Tibial artery (tissue), 4 donors: ENCODE data around the gene LCN2.

Experiments
- DNase-seq, 2 donors: peaks; one replicate each; pipeline ENCODE4 v3.0.0-alpha.2; 2019
- H3K27ac ChIP-seq, 2 donors: fragments of 200-600 bp; sonication (generic) in 1 of 2; 1 replicate in 1 of 2; 2 replicates in 1 of 2; pipeline ENCODE4 v1.5.1; 2018 to 2019; ENCODE audit warnings: mild to moderate bottlenecking in 1 of 2
- H3K27me3 ChIP-seq, 2 donors: fragments of 200-600 bp; sonication (generic) in 1 of 2; one replicate each; pipeline versions ENCODE4 v1.5.1 to v1.6.0; 2016 to 2019
- H3K36me3 ChIP-seq, 3 donors: fragments of 200-600 bp; sonication (generic) in 2 of 3; one replicate each; pipeline ENCODE4 v1.5.1; 2016 to 2019; ENCODE audit warnings: mild to moderate bottlenecking in 2 of 3
- H3K4me1 ChIP-seq, 4 donors: fragments of 200-600 bp; sonication (generic) in 2 of 4; 1 replicate in 3 of 4; 2 replicates in 1 of 4; pipeline ENCODE4 v1.5.1; 2016 to 2019
- H3K4me3 ChIP-seq, 2 donors: fragments of 200-600 bp; sonication (generic) in 1 of 2; 1 replicate in 1 of 2; 2 replicates in 1 of 2; pipeline ENCODE4 v1.5.1; 2018 to 2019; ENCODE audit warnings: mild to moderate bottlenecking in 2 of 2
- H3K9me3 ChIP-seq, 3 donors: fragments of 200-600 bp; sonication (generic) in 1 of 3; one replicate each; pipeline ENCODE4 v1.5.1; 2016 to 2019
- intact Hi-C: fragments of 100-400 bp; cut with DNase I; formaldehyde crosslinking; loops from one replicate; pipeline ENCODE4 v1.15.0; 2023; ENCODE audit warnings: low total_unique reads
- TF ChIP-seq, protein P1 (sequence below), 2 experiments: fragments of 200-600 bp in 1 of 2; fragments of 450-650 bp in 1 of 2; IDR thresholded peaks; one replicate each; pipeline ENCODE4 v1.5.1; 2017 to 2019; ENCODE audit warnings: antibody characterized with exemption in 2 of 2, mild to moderate bottlenecking in 1 of 2, moderate library complexity in 1 of 2

Gene LCN2

DNA sequence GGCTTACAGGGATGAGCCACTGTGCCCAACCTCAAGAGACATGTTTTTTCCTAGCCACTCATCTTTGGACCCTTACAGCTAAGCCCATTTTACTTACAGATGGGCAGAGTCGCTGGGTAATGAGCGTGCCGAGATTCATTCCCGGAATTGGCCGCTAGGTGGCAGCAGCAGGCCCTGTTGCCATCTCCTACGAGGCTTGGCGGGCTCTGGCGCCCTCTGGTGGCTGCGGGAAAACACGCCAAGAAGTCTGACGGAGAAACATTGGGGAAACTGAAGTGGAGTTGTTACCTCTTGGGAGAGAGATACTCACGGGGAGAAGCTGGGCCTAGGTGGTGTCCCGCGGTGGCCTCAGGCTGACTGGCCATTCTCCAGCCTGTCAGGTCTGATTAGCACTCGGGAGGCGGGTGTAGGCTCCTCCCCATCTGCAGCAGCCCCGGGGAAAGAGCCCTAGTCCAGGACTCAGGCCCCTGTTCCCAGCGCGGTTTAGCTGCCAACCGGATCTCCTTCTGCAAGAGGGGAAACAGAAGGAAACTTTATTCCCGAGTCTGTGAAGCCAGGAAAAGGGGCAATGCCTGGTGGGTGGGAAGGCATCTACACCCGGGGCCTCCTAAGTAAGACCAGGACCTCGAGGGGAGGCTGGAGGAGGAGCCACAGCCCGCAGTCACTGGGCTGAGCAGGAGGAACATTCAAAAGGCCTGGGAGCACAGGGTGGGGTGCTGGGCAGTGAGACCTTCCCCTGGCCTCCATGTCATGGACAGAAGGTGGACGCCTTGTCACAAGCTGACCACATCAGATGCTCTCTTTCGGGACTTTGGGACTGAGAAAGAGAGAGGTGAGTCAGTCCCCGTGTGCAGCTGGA is 31.4 kb upstream of the LCN2 start:
- TF ChIP-seq, protein P1, sequence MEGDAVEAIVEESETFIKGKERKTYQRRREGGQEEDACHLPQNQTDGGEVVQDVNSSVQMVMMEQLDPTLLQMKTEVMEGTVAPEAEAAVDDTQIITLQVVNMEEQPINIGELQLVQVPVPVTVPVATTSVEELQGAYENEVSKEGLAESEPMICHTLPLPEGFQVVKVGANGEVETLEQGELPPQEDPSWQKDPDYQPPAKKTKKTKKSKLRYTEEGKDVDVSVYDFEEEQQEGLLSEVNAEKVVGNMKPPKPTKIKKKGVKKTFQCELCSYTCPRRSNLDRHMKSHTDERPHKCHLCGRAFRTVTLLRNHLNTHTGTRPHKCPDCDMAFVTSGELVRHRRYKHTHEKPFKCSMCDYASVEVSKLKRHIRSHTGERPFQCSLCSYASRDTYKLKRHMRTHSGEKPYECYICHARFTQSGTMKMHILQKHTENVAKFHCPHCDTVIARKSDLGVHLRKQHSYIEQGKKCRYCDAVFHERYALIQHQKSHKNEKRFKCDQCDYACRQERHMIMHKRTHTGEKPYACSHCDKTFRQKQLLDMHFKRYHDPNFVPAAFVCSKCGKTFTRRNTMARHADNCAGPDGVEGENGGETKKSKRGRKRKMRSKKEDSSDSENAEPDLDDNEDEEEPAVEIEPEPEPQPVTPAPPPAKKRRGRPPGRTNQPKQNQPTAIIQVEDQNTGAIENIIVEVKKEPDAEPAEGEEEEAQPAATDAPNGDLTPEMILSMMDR (IDR thresholded peaks at IDR 0.05), result peak; percentile 100
- H3K27ac ChIP-seq, result no peak overlapping the region
- no peaks in the 10 kb centered on the region for H3K9me3 ChIP-seq
- DNase-seq, result peak; percentile 88 to 94
- H3K36me3 ChIP-seq, result peaks cover 8 to 53% (median 34%) of the 10 kb centered on the region in 3 donors
- intact Hi-C loops, result loop anchor here (5.0 kb wide), 1 partner anchor 176 kb away; no protein-coding TSS in a partner anchor
- peaks cover 0 to 8% (median 4%) of the 10 kb centered on the region in 4 donors for H3K4me1 ChIP-seq
- no peaks in the 10 kb centered on the region for H3K27me3 ChIP-seq
- H3K4me3 ChIP-seq, result no peak overlapping the region

DNA sequence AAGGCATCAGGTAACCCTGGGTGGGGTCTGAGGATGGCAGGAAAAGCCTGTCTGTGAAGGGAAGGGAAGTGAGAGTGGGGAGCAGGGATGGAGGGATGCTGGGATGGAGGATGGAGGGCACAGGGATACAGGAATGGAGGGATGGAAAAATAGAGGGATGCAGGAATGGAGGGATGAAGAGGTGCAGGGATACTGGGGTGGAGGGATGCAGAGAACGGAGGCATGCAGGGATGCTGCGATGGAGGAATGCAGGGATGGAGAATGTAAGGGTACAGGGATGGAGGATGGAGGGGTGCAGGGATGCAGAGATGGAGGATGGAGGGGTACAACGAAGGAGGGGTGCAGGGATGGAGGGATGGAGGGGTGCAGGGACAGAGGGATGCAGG is 30.8 kb upstream of the LCN2 start:
- DNase-seq, result peak in 1 of 2 donors; percentile 13
- H3K4me3 ChIP-seq, result no peak overlapping the region
- intact Hi-C loops, result loop anchor here (5.0 kb wide), 1 partner anchor 176 kb away; no protein-coding TSS in a partner anchor
- peaks cover 0 to 8% (median 4%) of the 10 kb centered on the region in 4 donors for H3K4me1 ChIP-seq
- TF ChIP-seq, protein P1 (IDR thresholded peaks at IDR 0.05), result no peak
- H3K36me3 ChIP-seq, result peaks cover 8 to 56% (median 38%) of the 10 kb centered on the region in 3 donors
- H3K9me3 ChIP-seq, result no peaks in the 10 kb centered on the region
- H3K27ac ChIP-seq, result no peak overlapping the region
- no peaks in the 10 kb centered on the region for H3K27me3 ChIP-seq

DNA sequence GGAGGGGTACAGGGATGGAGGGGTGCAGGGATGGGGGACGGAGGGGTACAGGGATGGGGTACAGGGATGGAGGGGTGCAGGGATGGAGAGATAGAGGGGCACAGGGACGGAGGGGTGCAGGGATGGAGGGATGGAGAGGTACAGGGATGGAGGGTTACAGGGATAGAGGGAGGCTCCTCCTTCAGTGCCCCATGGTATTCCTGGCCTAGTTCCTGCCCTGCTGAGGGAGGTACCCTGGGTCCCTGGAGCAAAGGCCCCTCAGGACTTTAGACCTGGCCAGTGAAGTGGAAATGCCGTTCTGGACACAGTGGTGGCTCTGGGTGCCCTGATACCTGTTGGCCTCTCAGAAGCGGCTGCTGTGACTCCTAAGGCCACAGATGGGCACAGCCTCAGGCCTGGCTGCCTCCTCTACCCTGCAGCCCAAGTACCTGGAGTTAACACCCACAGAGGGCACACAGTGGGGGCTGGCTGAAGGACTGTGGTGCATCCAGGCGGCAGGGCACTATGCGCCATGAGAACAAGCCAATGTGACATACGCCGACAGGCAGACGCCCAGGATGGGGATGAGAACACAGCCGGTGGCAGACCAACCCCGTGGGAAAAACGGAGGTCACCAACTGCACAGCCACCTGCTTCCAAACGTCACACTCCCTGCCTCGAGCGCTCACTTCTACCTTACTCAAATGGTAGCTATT is 30.1 kb upstream of the LCN2 start:
- Histone ChIP-seq H3K27ac (no peak overlapping the region), H3K36me3 (peaks cover 8 to 56% (median 38%) of the 10 kb centered on the region in 3 donors), H3K27me3 (no peaks in the 10 kb centered on the region), H3K4me1 (peaks cover 0 to 8% (median 4%) of the 10 kb centered on the region in 4 donors), H3K4me3 (no peak overlapping the region), H3K9me3 (no peaks in the 10 kb centered on the region)
- intact Hi-C loops, result loop anchor here (5.0 kb wide), 1 partner anchor 177 kb away; no protein-coding TSS in a partner anchor
- peak in 1 of 2 donors; percentile 54 for DNase-seq
- TF ChIP-seq, protein P1 (IDR thresholded peaks at IDR 0.05), result no peak

DNA sequence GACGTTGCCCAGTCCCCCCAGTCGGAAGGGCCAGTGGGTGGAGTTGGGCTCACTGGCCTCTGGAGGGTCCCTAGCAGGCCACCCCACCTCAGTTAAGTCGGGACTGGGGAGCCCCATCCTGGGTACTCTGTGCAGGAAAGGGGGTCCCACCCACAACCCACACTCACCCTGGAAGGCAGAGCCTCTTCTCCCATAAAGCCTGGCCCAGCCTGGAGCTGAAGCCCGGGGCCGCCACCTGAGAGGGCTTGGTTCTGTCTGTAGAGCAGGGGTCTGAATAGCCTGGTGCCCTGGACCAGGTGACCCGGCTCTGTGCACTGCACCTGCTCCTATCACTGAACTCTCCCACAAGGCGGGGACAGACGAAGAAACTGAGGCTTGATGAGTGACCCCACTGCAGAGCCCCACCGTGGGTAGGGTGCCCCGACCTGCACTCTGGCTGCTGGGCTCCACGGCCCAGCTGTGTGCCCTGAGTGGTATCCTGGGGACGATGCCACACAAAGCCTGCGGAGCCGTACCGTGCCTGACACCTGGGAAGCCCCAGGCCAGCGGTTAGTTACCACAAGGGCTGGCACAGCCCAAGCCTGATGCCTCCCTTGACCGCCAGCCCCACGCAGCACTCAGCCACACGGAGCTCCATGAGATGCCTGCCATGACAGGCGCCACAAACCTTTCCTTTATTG is 29.1 kb upstream of the LCN2 start:
- Histone ChIP-seq H3K27ac (no peak overlapping the region), H3K4me1 (peaks cover 0 to 13% (median 6%) of the 10 kb centered on the region in 4 donors), H3K9me3 (no peaks in the 10 kb centered on the region), H3K36me3 (peaks cover 8 to 50% (median 44%) of the 10 kb centered on the region in 3 donors), H3K4me3 (no peak overlapping the region), H3K27me3 (no peaks in the 10 kb centered on the region)
- DNase-seq, result no peak
- intact Hi-C loops, result no loop called here
- TF ChIP-seq, protein P1 (IDR thresholded peaks at IDR 0.05), result no peak

DNA sequence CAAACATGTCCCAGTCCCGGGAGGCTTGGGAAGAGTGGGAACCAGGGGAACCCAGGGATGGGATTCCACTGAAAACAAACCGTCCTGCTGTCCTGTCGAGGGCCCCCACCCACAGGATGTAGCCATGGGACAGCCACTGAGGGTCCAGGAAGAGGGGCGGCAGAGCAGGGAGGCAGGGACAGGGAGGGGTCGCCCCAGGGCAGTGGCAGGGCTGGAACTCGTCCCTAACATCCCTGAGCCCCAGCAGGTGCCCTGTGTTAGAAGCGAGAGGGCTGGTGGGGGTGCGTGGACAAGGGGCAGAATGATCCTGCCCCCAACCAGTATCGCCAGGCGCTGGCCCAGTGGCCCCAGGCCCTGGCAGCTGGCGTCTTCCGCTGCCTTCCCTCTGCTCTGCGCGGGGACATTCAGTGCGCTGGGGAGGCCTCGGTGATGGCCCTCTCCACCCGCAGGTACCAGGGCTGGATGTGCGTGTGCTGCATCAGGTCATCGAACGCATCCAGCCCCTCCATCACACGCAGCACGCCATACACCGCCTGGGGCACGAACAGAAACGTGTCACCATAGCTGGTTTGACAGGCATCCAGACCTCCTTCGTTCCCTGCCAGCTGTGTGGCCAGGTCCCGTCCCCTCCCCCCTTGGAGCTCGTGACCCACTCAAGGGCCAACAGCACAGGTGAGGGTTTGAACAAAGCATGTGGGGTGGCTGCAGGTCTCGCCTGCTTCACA is 28.4 kb upstream of the LCN2 start:
- Histone ChIP-seq H3K9me3 (no peaks in the 10 kb centered on the region), H3K4me1 (peaks cover 0 to 20% (median 13%) of the 10 kb centered on the region in 4 donors), H3K27ac (no peak overlapping the region), H3K36me3 (peaks cover 8 to 47% (median 44%) of the 10 kb centered on the region in 3 donors), H3K27me3 (no peaks in the 10 kb centered on the region), H3K4me3 (no peak overlapping the region)
- TF ChIP-seq, protein P1 (IDR thresholded peaks at IDR 0.05), result no peak
- peak in 1 of 2 donors; percentile 61 for DNase-seq
- intact Hi-C loops, result no loop called here
